OCI-LY3 (cell line): ENCODE measurements around the gene PSMA3.

Source experiments
- H2AFZ ChIP-seq: fragments of 200-600, 300-600 bp; shearing (Covaris generic); 2 replicates; pipeline ENCODE4 v1.6.0; 2014; ENCODE audit warnings: antibody characterized with exemption, low read depth, low read length
- H3K27ac ChIP-seq: fragments of 200-600, 300-600 bp; sonication (generic); 2 replicates; pipeline ENCODE4 v1.5.1; 2014; ENCODE audit warnings: mild to moderate bottlenecking, low read length, moderate library complexity, mixed read lengths
- H3K27me3 ChIP-seq: fragments of 200-600, 300-600 bp; sonication (generic); 2 replicates; pipeline ENCODE4 v1.6.1; 2014; ENCODE audit warnings: low read depth, low read length, mixed read lengths
- H3K36me3 ChIP-seq: fragments of 200-600, 300-600 bp; sonication (generic); replicated peaks from 2 replicates; pipeline ENCODE3; 2014; ENCODE audit warnings: low read depth, low read length, mixed read lengths
- H3K4me1 ChIP-seq: fragments of 300-600, 200-600 bp; sonication (generic); 2 replicates; pipeline ENCODE4 v1.6.1; 2014; ENCODE audit warnings: low read length, mixed read lengths
- H3K4me2 ChIP-seq: fragments of 200-600, 300-600 bp; sonication (generic); 2 replicates; pipeline ENCODE4 v1.6.1; 2014; ENCODE audit warnings: low read length, mixed read lengths
- H3K4me3 ChIP-seq: fragments of 300-600, 200-600 bp; sonication (generic); 2 replicates; pipeline ENCODE4 v1.5.1; 2014; ENCODE audit warnings: antibody characterized with exemption, mild to moderate bottlenecking, low read length, moderate library complexity
- H3K79me2 ChIP-seq: fragments of 300-600, 200-600 bp; shearing (Covaris generic); 2 replicates; pipeline ENCODE4 v1.6.1; 2014; ENCODE audit warnings: mild to moderate bottlenecking, low read length, mixed read lengths
- H3K9ac ChIP-seq: fragments of 300-600, 200-600 bp; shearing (Covaris generic); 2 replicates; pipeline ENCODE4 v1.6.0; 2014; ENCODE audit warnings: mild to moderate bottlenecking, low read length, moderate library complexity
- H3K9me3 ChIP-seq: fragments of 200-600, 300-600 bp; shearing (Covaris generic); 2 replicates; pipeline ENCODE4 v1.6.1; 2014; ENCODE audit warnings: low read length, mixed read lengths; ENCODE audit not compliant: insufficient read depth
- H4K20me1 ChIP-seq: fragments of 200-600, 300-600 bp; sonication (generic); 2 replicates; pipeline ENCODE4 v1.6.1; 2016; ENCODE audit warnings: low read length, mixed read lengths; ENCODE audit not compliant: insufficient read depth
- EZH2phosphoT487 ChIP-seq: fragments of 200-600 bp; shearing (Covaris generic); IDR thresholded peaks from 2 replicates; pipeline ENCODE4 v1.6.1; 2018; ENCODE audit warnings: antibody characterized with exemption, mixed run types, low read depth
- TF ChIP-seq, protein P1 (sequence below): fragments of 200-600, 300-600 bp; sonication (generic); IDR thresholded peaks from 2 replicates; pipeline ENCODE4 v1.5.1; 2014; ENCODE audit warnings: antibody characterized with exemption, low read length, low read depth

The PSMA3 gene

GRCh38 chr14:58297762-58298476, 53.3 kb downstream of the PSMA3 start:
- Histone ChIP-seq H3K4me2 (peak overlapping the region; percentile 90), H3K4me3 (peak overlapping the region; percentile 95), H3K27ac (peak overlapping the region; percentile 90), H3K9me3 (no peaks in the 10 kb centered on the region), H3K9ac (peak overlapping the region; percentile 91), H2AFZ (peak overlapping the region; percentile 82), H3K79me2 (peaks cover 72% of the 10 kb centered on the region), H4K20me1 (peaks cover 19% of the 10 kb centered on the region), H3K4me1 (peaks cover 11% of the 10 kb centered on the region), H3K36me3 (peaks cover 16% of the 10 kb centered on the region), H3K27me3 (no peaks in the 10 kb centered on the region)
- TF ChIP-seq, protein P1, sequence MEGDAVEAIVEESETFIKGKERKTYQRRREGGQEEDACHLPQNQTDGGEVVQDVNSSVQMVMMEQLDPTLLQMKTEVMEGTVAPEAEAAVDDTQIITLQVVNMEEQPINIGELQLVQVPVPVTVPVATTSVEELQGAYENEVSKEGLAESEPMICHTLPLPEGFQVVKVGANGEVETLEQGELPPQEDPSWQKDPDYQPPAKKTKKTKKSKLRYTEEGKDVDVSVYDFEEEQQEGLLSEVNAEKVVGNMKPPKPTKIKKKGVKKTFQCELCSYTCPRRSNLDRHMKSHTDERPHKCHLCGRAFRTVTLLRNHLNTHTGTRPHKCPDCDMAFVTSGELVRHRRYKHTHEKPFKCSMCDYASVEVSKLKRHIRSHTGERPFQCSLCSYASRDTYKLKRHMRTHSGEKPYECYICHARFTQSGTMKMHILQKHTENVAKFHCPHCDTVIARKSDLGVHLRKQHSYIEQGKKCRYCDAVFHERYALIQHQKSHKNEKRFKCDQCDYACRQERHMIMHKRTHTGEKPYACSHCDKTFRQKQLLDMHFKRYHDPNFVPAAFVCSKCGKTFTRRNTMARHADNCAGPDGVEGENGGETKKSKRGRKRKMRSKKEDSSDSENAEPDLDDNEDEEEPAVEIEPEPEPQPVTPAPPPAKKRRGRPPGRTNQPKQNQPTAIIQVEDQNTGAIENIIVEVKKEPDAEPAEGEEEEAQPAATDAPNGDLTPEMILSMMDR = no peak
- no peak for TF ChIP-seq EZH2phosphoT487

- peak within 1 kb of the TSS; percentile 82 for H2AFZ ChIP-seq
- peaks cover 11% of the 10 kb centered on the region for H3K4me1 ChIP-seq
- H3K27ac ChIP-seq = peak within 1 kb of the TSS; percentile 90
- peak within 1 kb of the TSS; percentile 91 for H3K9ac ChIP-seq
- H3K79me2 ChIP-seq = peaks cover 64% of the 10 kb centered on the region
- H3K27me3 ChIP-seq = no peaks in the 10 kb centered on the region
- H3K9me3 ChIP-seq = no peaks in the 10 kb centered on the region
- peaks cover 23% of the 10 kb centered on the region for H3K36me3 ChIP-seq
- H3K4me2 ChIP-seq = peak within 1 kb of the TSS; percentile 92
- peaks cover 19% of the 10 kb centered on the region for H4K20me1 ChIP-seq
- H3K4me3 ChIP-seq = peak within 1 kb of the TSS; percentile 95
- TF ChIP-seq EZH2phosphoT487 = no peak
Observed at GRCh38 chr14:58298477-58299400, 54.1 kb downstream of the PSMA3 start, which contains the start of gene ARID4A. Gene ARID4A, plus strand, starts transcription at chr14:58298555. Its CDS starts 1,300 bp downstream, at chr14:58299855.

DNA sequence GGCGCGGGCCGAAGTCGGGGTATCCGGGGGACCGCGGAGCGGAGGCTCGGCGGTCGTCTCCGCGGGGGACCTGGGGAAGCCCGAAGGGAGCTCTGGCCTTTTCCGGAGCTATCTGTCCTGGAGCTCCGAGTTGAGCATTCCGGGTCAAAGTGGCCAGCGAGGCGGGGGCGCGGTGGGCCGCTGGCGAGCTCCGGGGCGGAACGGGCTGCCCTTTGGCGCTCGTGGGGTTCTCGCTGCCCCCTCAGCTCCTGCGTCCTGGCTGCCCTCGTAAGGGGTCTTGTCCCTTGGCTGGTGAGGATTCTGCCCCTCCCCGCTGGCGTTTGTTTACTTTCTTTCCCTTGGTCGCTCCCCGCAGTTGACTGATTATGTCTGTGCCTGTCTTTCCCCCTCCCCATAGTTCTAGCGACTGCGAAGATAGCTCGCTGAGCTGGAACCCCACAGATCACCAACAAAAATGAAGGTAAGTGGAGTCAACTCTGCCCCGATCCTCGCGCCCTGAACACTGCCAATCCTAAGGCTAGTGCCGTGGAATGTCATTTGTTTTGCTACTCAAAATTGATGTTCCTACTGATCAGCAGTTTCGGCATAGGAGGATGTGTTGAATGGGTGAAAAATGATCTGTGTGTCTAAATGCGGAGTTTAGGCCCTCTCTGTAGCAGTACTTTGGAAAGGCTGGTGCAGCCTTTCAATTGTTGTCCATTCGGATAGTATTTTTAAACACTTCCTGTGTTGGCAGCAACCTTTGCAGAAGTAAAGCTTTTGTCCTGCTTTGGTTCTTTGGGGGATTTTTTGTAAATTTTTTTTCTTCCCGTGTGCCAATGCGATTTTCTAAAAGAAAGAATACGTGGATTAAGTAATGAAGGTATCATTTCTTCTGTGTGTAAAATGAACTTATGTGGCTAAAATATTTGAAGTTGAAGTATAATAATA, 55.0 kb downstream of the PSMA3 start:
- H3K4me1 ChIP-seq = peaks cover 11% of the 10 kb centered on the region

DNA sequence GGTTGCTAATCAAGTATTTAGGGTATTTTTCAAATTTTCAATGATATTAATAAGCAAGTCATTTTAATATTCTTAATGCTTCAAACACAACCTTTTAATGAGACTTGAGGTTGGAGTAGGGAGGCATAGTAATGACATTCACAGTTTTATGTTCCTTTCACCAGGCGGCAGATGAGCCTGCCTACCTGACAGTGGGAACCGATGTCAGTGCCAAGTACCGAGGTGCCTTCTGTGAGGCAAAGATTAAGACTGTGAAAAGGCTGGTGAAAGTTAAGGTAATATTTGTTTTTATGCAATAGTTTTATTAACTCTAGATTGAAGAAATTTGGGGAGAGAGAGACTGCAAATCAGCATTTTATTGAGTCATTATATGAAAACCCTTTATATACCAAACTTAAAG, 56.8 kb downstream of the PSMA3 start:
- H3K4me2 ChIP-seq = no peak overlapping the region
- no peaks in the 10 kb centered on the region for H3K9me3 ChIP-seq
- H3K79me2 ChIP-seq = peaks cover 37% of the 10 kb centered on the region
- TF ChIP-seq, protein P1 = no peak
- no peak for TF ChIP-seq EZH2phosphoT487
- no peak overlapping the region for H3K9ac ChIP-seq
- no peak overlapping the region for H3K27ac ChIP-seq
- H3K27me3 ChIP-seq = no peaks in the 10 kb centered on the region
- H3K4me1 ChIP-seq = peaks cover 11% of the 10 kb centered on the region
- peaks cover 11% of the 10 kb centered on the region for H4K20me1 ChIP-seq
- no peak overlapping the region for H2AFZ ChIP-seq
- peaks cover 14% of the 10 kb centered on the region for H3K36me3 ChIP-seq
- no peak overlapping the region for H3K4me3 ChIP-seq

More for the DNA sequence above, 55.0 kb downstream of the PSMA3 start:
- peak overlapping the region; percentile 92 for H3K4me2 ChIP-seq
- no peaks in the 10 kb centered on the region for H3K27me3 ChIP-seq
- peak overlapping the region; percentile 81 for H2AFZ ChIP-seq
- no peaks in the 10 kb centered on the region for H3K9me3 ChIP-seq
- H4K20me1 ChIP-seq = peaks cover 14% of the 10 kb centered on the region
- H3K79me2 ChIP-seq = peaks cover 55% of the 10 kb centered on the region
- no peak for TF ChIP-seq EZH2phosphoT487
- TF ChIP-seq, protein P1 = no peak
- H3K9ac ChIP-seq = peak overlapping the region; percentile 91
- peak overlapping the region; percentile 95 for H3K4me3 ChIP-seq
- peaks cover 16% of the 10 kb centered on the region for H3K36me3 ChIP-seq
- peak overlapping the region; percentile 76 for H3K27ac ChIP-seq
